Activated CD4-positive, alpha-beta T cell treated with anti-CD3 and anti-CD28 coated beads for 1 hour (primary cell): ENCODE data around the gene CEP83.
"Not testable (repeated sequence)": the region's sequence is repeated elsewhere in the genome, so short reads cannot be mapped to it uniquely, and the experiment has no call there.

Source experiments
- DNase-seq: peaks from one replicate; pipeline ENCODE4 v3.0.0-alpha.2; 2020

The CEP83 gene

GRCh38 chr12:94379479-94380113 lies 80.1 kb downstream of the CEP83 start:
- DNase-seq: no peak

GRCh38 chr12:94377599-94377998 lies 82.1 kb downstream of the CEP83 start:
- no peak for DNase-seq

- no peak for DNase-seq
Measured at GRCh38 chr12:94374124-94374523, 85.5 kb downstream of the CEP83 start.

GRCh38 chr12:94372461-94372860 lies 87.2 kb downstream of the CEP83 start:
- DNase-seq: no peak

GRCh38 chr12:94362653-94363052 lies 97.0 kb downstream of the CEP83 start:
- no peak for DNase-seq

- no peak for DNase-seq
Measured at GRCh38 chr12:94359761-94360160, 99.9 kb downstream of the CEP83 start.

GRCh38 chr12:94353130-94353529 lies 106.5 kb downstream of the CEP83 start:
- DNase-seq: no peak

- DNase-seq: no peak
Measured at GRCh38 chr12:94340573-94340972, 119.1 kb downstream of the CEP83 start.

GRCh38 chr12:94338006-94338794 lies 121.5 kb downstream of the CEP83 start:
- DNase-seq: no peak

- no peak for DNase-seq
Measured at GRCh38 chr12:94336211-94336925, 123.3 kb downstream of the CEP83 start.

- no peak for DNase-seq
Measured at GRCh38 chr12:94333396-94333795, 126.3 kb downstream of the CEP83 start.

- no peak for DNase-seq
Measured at GRCh38 chr12:94329366-94329765, 130.3 kb downstream of the CEP83 start.

- no peak for DNase-seq
Measured at GRCh38 chr12:94327809-94328208, 131.9 kb downstream of the CEP83 start.

- no peak for DNase-seq
Measured at GRCh38 chr12:94326727-94327126, 132.9 kb downstream of the CEP83 start.

GRCh38 chr12:94326234-94326633 lies 133.4 kb downstream of the CEP83 start:
- no peak for DNase-seq

- no peak for DNase-seq
Measured at GRCh38 chr12:94322346-94322745, 137.3 kb downstream of the CEP83 start.

- no peak for DNase-seq
Measured at GRCh38 chr12:94320109-94320508, 139.6 kb downstream of the CEP83 start.

GRCh38 chr12:94318181-94318580 lies 141.5 kb downstream of the CEP83 start:
- DNase-seq: no peak

GRCh38 chr12:94316600-94316999 lies 143.1 kb downstream of the CEP83 start:
- DNase-seq: not testable (repeated sequence)

- DNase-seq: no peak
Measured at GRCh38 chr12:94312378-94312777, 147.3 kb downstream of the CEP83 start.

- no peak for DNase-seq
Measured at GRCh38 chr12:94309373-94309772, 150.3 kb downstream of the CEP83 start.

- DNase-seq: no peak
Measured at GRCh38 chr12:94308612-94309011, 151.1 kb downstream of the CEP83 start.

- DNase-seq: no peak
Measured at GRCh38 chr12:94305130-94305957, 154.3 kb downstream of the CEP83 start.
